HG03108 (cell line): ENCODE measurements around the gene KCNK4.
"Not testable (repeated sequence)": the region's sequence is repeated elsewhere in the genome, so short reads cannot be mapped to it uniquely, and the experiment has no call there.

ENCODE experiments used
- ATAC-seq: cut with Tn5 transposase; IDR thresholded peaks from one replicate; pipeline ENCODE4 v1.9.1; 2021; ENCODE audit warnings: moderate library complexity; ENCODE audit not compliant: unreplicated experiment

KCNK4 gene

DNA sequence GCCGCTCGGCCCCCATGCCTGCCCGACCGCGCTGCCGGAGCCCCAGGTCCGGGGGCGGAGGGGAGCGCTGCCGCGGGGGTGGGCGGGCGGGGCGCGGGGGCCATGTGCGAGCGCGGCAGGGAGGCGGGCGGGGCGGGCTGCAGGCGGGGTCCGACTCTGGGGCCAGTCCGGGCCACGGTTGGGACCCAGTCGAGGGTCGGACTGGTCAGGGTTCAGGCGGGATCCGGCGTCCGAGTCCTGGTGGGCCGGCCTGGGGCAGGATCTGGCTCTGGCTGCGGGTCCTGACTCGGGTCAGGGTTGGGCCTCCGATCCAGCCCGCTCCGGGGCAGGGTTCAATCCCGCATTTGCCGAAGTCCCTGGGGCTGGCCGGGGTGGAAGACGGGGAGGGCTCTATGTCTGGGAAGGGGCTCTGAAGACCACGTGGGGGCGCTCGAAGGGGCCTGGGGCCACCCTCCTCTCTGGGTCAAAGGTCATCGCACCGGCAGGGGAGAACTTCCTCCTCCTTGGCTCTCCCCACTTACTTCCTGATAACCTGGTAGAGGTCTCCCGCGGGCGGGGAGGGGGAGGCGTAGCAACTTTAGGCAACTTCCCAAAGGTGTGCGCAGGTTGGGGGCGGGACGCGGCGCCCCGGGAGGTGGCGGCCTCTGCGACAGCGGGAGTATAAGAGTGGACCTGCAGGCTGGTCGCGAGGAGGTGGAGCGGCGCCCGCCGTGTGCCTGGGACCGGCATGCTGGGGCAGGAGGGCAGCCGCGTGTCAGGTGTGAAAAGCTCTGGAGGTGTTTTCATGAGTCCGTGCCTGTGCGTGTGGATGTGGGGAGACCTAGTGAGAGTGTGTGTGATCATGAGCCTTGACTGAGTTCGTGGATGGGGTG lies 14.8 kb downstream of the KCNK4 start:
- peak; percentile 19 for ATAC-seq

DNA sequence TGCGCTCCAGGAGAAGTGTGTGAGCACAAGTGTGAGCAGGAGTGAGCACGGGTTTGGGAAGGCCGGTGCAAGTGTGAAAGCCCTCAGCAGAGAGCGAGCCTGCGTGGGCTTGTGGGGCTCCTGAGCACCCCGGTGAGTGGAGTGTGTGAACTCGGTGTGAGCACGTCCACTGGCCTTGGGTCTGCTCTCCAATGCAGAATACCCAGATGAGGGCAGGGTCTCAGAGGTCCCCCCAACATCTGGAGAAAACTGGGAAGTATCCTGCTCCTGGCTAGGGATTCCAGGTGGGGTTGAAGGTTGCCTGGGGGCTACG lies 15.4 kb downstream of the KCNK4 start:
- no peak for ATAC-seq

DNA sequence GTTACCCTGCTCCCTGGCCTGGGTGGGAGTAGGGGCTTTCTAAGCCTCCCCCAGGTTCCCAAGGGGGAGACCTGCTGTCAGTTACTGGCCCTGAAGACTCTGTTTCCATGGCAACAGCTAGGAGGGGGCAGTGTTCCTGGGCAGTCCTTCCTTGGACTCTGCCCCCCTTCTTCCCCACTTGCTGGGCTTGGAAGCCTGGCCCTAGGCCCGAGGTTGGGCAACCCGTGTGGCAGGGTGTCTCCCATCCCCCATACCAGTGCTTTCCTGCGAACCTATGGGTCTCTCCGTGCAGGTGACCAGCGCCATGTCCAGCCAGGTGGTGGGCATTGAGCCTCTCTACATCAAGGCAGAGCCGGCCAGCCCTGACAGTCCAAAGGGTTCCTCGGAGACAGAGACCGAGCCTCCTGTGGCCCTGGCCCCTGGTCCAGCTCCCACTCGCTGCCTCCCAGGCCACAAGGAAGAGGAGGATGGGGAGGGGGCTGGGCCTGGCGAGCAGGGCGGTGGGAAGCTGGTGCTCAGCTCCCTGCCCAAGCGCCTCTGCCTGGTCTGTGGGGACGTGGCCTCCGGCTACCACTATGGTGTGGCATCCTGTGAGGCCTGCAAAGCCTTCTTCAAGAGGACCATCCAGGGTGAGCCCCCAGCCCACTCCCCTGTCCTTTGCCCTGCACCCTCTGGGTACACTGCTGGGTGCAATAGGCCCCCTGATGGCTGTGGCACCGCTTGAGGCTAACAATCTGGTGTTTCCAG lies 15.9 kb downstream of the KCNK4 start:
- ATAC-seq, result no peak

DNA sequence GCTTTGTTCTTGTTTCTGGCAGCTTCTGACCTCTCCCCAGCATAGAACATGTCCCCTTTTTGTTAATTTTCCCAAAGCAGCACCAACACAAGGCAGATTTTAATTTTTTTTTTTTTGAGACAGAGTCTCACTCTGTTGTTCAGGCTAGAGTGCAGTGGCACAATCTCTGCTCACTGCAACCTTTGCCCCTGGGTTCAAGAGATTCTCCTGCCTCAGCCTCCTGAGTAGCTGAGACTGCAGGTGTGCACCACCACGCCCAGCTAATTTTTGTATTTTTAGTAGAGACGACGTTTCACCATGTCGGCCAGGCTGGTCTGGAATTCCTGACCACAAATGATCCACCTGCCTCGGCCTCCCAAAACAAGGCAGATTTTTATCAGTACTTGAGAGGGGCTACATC lies 16.7 kb downstream of the KCNK4 start:
- not testable (repeated sequence) for ATAC-seq

DNA sequence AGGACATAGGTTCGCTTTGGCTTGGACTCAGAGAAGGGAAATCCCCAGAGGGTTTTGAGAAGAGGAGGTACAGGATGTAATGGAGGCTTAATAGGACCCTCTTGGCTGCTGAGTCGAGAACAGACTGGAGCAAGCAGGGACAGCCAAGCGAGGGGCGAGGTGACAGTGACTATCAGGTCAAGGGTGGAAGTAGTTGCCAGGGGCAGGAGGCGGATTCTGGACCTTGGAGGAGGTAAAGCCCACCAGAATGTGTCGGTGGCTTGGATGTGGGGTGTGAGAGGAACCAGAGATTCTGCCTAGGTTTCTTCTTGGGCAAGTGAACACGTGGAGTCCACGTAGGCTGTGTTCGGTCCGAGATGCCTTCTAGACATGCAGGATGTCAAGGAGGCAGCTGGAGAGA lies 21.8 kb downstream of the KCNK4 start:
- no peak for ATAC-seq

- no peak for ATAC-seq
Measured at GRCh38 chr11:64313491-64314145, 22.5 kb downstream of the KCNK4 start.

GRCh38 chr11:64314146-64314804 lies 23.2 kb downstream of the KCNK4 start:
- no peak for ATAC-seq

DNA sequence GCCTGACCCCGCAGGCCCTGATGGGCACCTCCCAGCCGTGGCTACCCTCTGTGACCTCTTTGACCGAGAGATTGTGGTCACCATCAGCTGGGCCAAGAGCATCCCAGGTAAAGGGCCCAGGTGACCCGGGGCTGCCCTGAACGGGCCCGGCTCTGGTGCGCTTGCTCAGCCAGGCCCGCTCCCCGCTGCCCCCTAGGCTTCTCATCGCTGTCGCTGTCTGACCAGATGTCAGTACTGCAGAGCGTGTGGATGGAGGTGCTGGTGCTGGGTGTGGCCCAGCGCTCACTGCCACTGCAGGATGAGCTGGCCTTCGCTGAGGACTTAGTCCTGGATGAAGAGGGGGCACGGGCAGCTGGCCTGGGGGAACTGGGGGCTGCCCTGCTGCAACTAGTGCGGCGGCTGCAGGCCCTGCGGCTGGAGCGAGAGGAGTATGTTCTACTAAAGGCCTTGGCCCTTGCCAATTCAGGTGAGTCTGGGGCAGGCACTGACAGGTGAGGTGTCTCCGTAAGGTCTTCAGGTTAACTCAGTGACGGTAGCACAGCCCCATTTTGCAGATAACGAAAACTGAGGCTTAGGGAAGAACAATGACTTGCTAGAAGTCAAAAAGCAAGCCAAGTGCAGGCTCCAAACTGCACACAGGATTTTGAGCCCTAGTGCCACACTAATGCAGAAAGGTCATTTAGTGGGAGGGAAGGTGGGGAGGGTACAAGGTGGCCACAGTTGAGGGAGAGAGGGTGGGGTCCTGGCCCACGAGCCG lies 23.9 kb downstream of the KCNK4 start:
- ATAC-seq, result no peak

GRCh38 chr11:64315667-64316526 lies 24.8 kb downstream of the KCNK4 start:
- not testable (repeated sequence) for ATAC-seq

DNA sequence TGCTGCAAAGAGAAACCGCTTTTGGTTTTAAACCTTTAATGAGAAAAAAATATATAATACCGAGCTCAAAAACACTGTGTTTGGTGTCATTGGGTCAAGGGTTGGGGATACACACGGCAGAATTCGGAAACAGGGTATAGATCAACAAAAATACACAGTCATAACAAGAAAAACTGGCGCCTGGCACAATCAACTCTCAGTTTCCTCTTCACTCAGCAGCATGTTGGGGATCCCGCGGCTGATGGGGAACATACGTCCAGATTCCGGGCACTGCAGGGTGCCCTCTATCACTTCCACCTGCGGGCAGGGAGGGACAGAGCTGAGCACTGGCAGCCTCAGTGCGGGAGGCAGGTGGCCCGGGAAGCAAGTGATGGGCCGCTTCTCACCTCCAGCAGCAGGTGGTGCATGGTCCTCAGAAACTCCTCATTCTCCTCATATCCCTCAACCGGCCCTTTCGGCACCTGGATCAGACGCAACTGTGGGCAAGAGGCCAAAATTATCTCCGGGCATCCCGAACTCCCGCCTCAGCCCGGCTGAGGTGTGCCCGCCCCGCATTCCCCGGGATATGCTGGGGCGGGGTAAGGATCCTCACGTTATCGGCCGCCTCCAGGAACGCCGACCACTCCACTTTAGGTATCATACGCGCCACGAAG lies 25.7 kb downstream of the KCNK4 start:
- no peak for ATAC-seq

GRCh38 chr11:64317325-64317960 lies 26.3 kb downstream of the KCNK4 start, which contains the start of gene TRMT112:
TSS of gene TRMT112 (minus strand) at chr11:64317559. CDS start at chr11:64317526, 33 bp downstream.
- peak; percentile 55 for ATAC-seq

GRCh38 chr11:64317961-64318765 lies 27.1 kb downstream of the KCNK4 start, which contains the start of gene PRDX5:
TSS of gene PRDX5 (plus strand) at chr11:64318121. CDS start at chr11:64318216, 95 bp downstream.
- ATAC-seq, result peak; percentile 68

DNA sequence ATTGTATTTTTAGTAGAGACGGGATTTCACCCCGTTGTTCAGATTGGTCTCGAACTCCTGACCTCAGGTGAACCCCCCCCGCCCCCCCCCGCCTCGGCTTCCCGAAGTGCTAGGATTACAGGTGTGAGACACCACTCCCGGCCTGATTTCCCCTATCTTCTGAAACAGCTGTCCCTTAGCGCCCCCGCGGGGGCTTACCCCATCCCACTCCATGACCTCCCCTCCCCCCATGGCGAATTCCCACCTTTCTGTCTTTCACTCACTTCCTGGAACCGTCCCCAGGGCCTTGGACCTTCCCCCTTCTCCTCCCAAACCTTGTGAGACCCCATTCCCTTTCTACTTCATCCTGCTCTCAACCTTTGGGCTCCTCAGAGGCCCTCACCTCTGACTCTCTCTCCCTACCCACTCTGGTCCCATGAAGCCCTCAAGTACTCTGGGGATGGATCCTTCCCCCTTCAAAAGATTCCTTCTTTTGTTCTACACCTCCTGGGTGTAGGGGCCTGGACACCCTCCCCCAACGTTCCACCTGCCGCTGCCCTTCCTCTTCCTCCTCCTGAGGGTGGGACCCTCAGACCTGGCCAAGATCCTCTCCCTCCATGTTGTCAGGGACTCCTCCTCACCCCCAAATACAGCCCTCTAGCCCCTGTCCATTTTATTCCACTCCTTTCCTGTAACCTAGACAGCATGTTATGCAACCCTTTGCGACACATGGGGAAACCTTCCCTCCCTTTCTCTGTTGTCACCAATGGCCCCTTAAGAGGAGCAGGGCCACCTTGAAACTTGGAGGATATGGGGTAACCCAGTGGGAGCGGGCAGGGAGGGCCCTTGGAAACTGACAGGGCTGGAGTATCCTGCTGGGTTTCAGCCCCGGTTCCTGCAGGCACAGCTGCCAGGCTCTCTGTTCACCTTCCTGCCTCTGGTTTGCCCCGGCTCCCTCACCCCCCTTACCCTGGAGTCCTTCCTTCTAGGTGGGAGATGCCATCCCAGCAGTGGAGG lies 28.0 kb downstream of the KCNK4 start:
- ATAC-seq, result no peak

- no peak for ATAC-seq
Measured at GRCh38 chr11:64320556-64320955, 29.5 kb downstream of the KCNK4 start.

- no peak for ATAC-seq
Measured at GRCh38 chr11:64321026-64321425, 29.9 kb downstream of the KCNK4 start.

DNA sequence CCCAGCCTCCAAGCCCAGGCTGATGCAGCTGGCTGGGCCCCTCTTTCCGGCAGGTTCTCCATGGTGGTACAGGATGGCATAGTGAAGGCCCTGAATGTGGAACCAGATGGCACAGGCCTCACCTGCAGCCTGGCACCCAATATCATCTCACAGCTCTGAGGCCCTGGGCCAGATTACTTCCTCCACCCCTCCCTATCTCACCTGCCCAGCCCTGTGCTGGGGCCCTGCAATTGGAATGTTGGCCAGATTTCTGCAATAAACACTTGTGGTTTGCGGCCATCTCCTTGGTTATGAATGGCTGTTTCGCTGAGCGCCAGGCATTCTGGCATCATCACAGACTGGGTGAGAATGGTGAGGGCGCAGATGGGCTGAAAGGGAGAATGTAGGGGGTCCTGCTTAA lies 30.4 kb downstream of the KCNK4 start:
- ATAC-seq, result no peak
